ENCODE measurements around the gene ESPL1. TPM values are rescaled to one million over a fixed set of nuclear protein-coding genes. Genes with fewer than 3 reads are reported as not detected.

ESPL1 gene
- total RNA-seq, 5 donors from 2014 or later (not counting 1 experiment from before 2014, with no cell fraction given) = 1.2 to 2.5 (median 1.6) TPM

GRCh38 chr12:53277981-53278380 is 9.9 kb downstream of the ESPL1 start:
- H3K4me1 Mint-ChIP-seq = no peaks in the 10 kb centered on the region
- Histone ChIP-seq H3K27me3 (replicated peaks in 1 of 2; ENCODE audit: control insufficient read depth in 2 of 2, extremely low read depth in 1 of 2, insufficient read depth in 2 of 2, low read length in 1 of 2) (no peaks in the 10 kb centered on the region), H3K9me3 (no peaks in the 10 kb centered on the region), H3K27ac (ENCODE audit: low read length) (no peak overlapping the region), H3K4me3 (ENCODE audit: control insufficient read depth in 1 of 2, extremely low read depth in 1 of 2, low read length in 1 of 2) (no peak overlapping the region), H3K36me3 (ENCODE audit: control insufficient read depth in 2 of 2, extremely low read depth in 1 of 2, insufficient read depth in 1 of 2, low read length in 1 of 2) (no peaks in the 10 kb centered on the region), H3K4me1 (ENCODE audit: control insufficient read depth in 1 of 2, extremely low read depth in 1 of 2, insufficient read depth in 2 of 2, low read length in 2 of 2) (no peaks in the 10 kb centered on the region)
- POLR2A ChIA-PET = interaction anchor here in 1 of 2 donors (0.6 kb wide), 1 partner anchor 18 kb away, joined by 11 read pairs; no protein-coding TSS in a partner anchor
- ATAC-seq (replicated peaks in 1 of 4) (no peak), DNase-seq (no peak)
- 97% methylated on average over 6 of the region's 9 CpGs for WGBS (ENCODE audit: insufficient coverage)
- no peaks in the 10 kb centered on the region for H3K9me3 Mint-ChIP-seq
- H3K27me3 Mint-ChIP-seq = no peaks in the 10 kb centered on the region
- no peak overlapping the region for H3K27ac Mint-ChIP-seq
- CTCF ChIA-PET = interaction anchor here (0.5 to 1.2 kb wide), 2 partner anchors 12 to 947 kb away, joined by 4 to 9 read pairs; no protein-coding TSS in a partner anchor
- H3K4me3 Mint-ChIP-seq = no peak overlapping the region
- no peaks in the 10 kb centered on the region for H3K36me3 Mint-ChIP-seq

DNA sequence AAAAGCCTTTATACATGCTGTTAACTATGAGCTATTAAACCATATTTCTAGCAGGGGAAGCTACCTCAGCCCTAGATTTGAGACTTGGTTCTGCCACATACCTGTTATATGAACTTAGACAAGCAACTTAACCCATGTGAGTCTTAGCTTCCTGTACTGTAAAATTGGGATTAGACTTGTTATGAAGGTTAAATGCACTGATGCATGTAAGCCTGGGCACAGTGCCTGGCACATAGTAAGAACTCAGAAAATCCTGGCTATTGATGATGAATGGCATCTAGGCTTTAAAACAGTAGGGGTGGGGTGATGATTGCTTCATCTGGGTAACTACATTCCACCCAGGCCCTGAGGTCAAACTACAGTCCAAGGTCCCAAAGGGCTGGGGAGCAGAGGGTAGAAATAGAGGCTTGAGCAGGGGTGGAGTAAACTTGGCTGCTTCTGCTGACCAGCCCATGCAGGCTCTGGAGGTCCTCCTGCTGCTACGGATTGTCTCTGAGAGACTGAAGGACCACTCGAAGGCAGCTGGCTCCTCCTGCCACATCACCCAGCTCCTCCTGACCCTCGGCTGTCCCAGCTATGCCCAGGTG is 11.3 kb downstream of the ESPL1 start:
- Histone ChIP-seq H3K4me3 (ENCODE audit: control insufficient read depth in 1 of 2, extremely low read depth in 1 of 2, low read length in 1 of 2) (no peak overlapping the region), H3K27me3 (replicated peaks in 1 of 2; ENCODE audit: control insufficient read depth in 2 of 2, extremely low read depth in 1 of 2, insufficient read depth in 2 of 2, low read length in 1 of 2) (no peaks in the 10 kb centered on the region), H3K27ac (ENCODE audit: low read length) (no peak overlapping the region), H3K36me3 (ENCODE audit: control insufficient read depth in 2 of 2, extremely low read depth in 1 of 2, insufficient read depth in 1 of 2, low read length in 1 of 2) (no peaks in the 10 kb centered on the region), H3K9me3 (no peaks in the 10 kb centered on the region), H3K4me1 (ENCODE audit: control insufficient read depth in 1 of 2, extremely low read depth in 1 of 2, insufficient read depth in 2 of 2, low read length in 2 of 2) (no peaks in the 10 kb centered on the region)
- no peak overlapping the region for H3K4me3 Mint-ChIP-seq
- ChIA-PET POLR2A (no interaction called here), CTCF (interaction anchor here in 1 of 2 donors (1.1 to 1.2 kb wide), 2 partner anchors 13 to 119 kb away, joined by 3 to 4 read pairs; no protein-coding TSS in a partner anchor)
- no peaks in the 10 kb centered on the region for H3K9me3 Mint-ChIP-seq
- WGBS (ENCODE audit: insufficient coverage) = 100% methylated on average over 1 of the region's 3 CpGs
- ATAC-seq (replicated peaks in 1 of 4) (no peak), DNase-seq (no peak)
- no peak overlapping the region for H3K27ac Mint-ChIP-seq
- no peaks in the 10 kb centered on the region for H3K4me1 Mint-ChIP-seq
- H3K36me3 Mint-ChIP-seq = no peaks in the 10 kb centered on the region
- H3K27me3 Mint-ChIP-seq = no peaks in the 10 kb centered on the region

DNA sequence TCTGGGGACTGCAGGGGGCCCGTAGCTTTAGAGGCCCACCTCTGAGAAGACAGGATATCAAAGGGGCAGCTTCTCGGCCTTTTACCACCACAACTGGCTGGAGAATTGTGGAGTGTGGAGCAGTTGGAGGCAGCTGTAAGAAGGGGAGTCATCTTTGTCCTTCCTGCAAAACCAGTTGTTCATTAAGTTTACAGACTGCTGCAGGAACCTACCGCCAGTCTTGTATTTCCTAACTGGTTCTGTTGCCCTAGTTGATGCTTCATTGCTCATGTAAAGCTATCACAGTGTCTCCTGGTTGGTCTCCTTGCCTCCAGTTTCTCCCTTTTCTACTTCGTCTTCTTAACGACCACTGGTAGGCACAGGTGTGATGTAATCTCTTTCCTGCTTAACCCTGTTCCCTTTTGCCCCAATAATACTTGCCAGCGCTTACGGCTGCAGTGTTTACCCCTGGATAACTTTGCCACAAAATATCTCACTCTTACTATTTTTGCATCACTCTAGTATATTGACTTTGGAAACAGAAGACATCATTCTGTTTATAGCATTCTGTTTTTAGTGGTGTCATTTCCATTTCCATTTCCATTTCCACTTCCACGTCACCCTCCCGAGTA is 11.9 kb downstream of the ESPL1 start:
- Mint-ChIP-seq H3K27ac (no peak overlapping the region), H3K9me3 (no peaks in the 10 kb centered on the region), H3K36me3 (no peaks in the 10 kb centered on the region), H3K4me3 (no peak overlapping the region), H3K27me3 (no peaks in the 10 kb centered on the region), H3K4me1 (no peaks in the 10 kb centered on the region)
- no peaks in the 10 kb centered on the region for H3K36me3 ChIP-seq (ENCODE audit: control insufficient read depth in 2 of 2, extremely low read depth in 1 of 2, insufficient read depth in 1 of 2, low read length in 1 of 2)
- no peaks in the 10 kb centered on the region for H3K9me3 ChIP-seq
- ATAC-seq (replicated peaks in 1 of 4) (no peak), DNase-seq (no peak)
- ChIA-PET CTCF (interaction anchor here in 1 of 2 donors (1.1 kb wide), 1 partner anchor 120 kb away, joined by 3 read pairs; no protein-coding TSS in a partner anchor), POLR2A (no interaction called here)
- no peak overlapping the region for H3K27ac ChIP-seq (ENCODE audit: low read length)
- H3K4me1 ChIP-seq (ENCODE audit: control insufficient read depth in 1 of 2, extremely low read depth in 1 of 2, insufficient read depth in 2 of 2, low read length in 2 of 2) = no peaks in the 10 kb centered on the region
- 93% methylated on average over 4 of the region's 9 CpGs for WGBS (ENCODE audit: insufficient coverage)
- no peak overlapping the region for H3K4me3 ChIP-seq (ENCODE audit: control insufficient read depth in 1 of 2, extremely low read depth in 1 of 2, low read length in 1 of 2)
- H3K27me3 ChIP-seq (replicated peaks in 1 of 2; ENCODE audit: control insufficient read depth in 2 of 2, extremely low read depth in 1 of 2, insufficient read depth in 2 of 2, low read length in 1 of 2) = no peaks in the 10 kb centered on the region

DNA sequence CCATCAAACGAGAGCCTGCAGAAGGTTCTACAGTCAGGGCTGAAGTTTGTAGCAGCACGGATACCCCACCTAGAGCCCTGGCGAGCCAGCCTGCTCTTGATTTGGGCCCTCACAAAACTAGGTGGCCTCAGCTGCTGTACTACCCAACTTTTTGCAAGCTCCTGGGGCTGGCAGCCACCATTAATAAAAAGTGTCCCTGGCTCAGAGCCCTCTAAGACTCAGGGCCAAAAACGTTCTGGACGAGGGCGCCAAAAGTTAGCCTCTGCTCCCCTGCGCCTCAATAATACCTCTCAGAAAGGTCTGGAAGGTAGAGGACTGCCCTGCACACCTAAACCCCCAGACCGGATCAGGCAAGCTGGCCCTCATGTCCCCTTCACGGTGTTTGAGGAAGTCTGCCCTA is 18.3 kb downstream of the ESPL1 start:
- no peak overlapping the region for H3K4me3 Mint-ChIP-seq
- Histone ChIP-seq H3K4me3 (ENCODE audit: control insufficient read depth in 1 of 2, extremely low read depth in 1 of 2, low read length in 1 of 2) (no peak overlapping the region), H3K27me3 (replicated peaks in 1 of 2; ENCODE audit: control insufficient read depth in 2 of 2, extremely low read depth in 1 of 2, insufficient read depth in 2 of 2, low read length in 1 of 2) (no peaks in the 10 kb centered on the region), H3K27ac (ENCODE audit: low read length) (no peak overlapping the region), H3K36me3 (ENCODE audit: control insufficient read depth in 2 of 2, extremely low read depth in 1 of 2, insufficient read depth in 1 of 2, low read length in 1 of 2) (no peaks in the 10 kb centered on the region), H3K4me1 (ENCODE audit: control insufficient read depth in 1 of 2, extremely low read depth in 1 of 2, insufficient read depth in 2 of 2, low read length in 2 of 2) (peaks cover 0 to 5% of the 10 kb centered on the region in 2 experiments), H3K9me3 (no peaks in the 10 kb centered on the region)
- ChIA-PET CTCF (interaction anchor here (0.9 to 3.2 kb wide), 6 partner anchors 18 to 126 kb away, joined by 3 to 19 read pairs (median 4); partner anchors contain the start of gene ESPL1 (in 1 of the 2)), POLR2A (no interaction called here)
- 94% methylated on average over 8 of the region's 9 CpGs for WGBS (ENCODE audit: insufficient coverage)
- no peaks in the 10 kb centered on the region for H3K9me3 Mint-ChIP-seq
- H3K4me1 Mint-ChIP-seq = peaks cover 4 to 8% (median 4%) of the 10 kb centered on the region in 3 donors
- no peak overlapping the region for H3K27ac Mint-ChIP-seq
- H3K36me3 Mint-ChIP-seq = no peaks in the 10 kb centered on the region
- DNase-seq (no peak), ATAC-seq (replicated peaks in 1 of 4) (no peak)
- no peaks in the 10 kb centered on the region for H3K27me3 Mint-ChIP-seq

DNA sequence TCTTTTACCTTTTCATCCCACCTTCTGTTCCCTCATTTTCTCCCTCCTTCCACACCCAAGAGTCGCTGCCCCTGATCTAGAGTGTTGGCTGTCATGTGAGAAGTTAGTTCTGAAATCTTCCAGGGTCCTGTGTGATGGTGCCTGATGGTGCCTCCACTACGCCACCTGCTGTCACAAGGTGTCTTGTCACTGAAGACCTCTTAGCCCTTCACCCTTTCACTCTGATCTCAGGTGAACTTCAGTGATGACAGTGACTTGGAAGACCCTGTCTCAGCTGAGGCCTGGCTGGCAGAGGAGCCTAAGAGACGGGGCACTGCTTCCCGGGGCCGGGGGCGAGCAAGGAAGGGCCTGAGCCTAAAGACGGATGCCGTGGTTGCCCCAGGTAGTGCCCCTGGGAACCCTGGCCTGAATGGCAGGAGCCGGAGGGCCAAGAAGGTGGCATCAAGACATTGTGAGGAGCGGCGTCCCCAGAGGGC is 19.7 kb downstream of the ESPL1 start:
- CTCF ChIA-PET = interaction anchor here (0.6 to 3.2 kb wide), 6 partner anchors 28 to 128 kb away, joined by 3 to 19 read pairs (median 5); no protein-coding TSS in a partner anchor
- Histone ChIP-seq H3K9me3 (no peaks in the 10 kb centered on the region), H3K4me1 (ENCODE audit: control insufficient read depth in 1 of 2, extremely low read depth in 1 of 2, insufficient read depth in 2 of 2, low read length in 2 of 2) (peaks cover 0 to 5% of the 10 kb centered on the region in 2 experiments), H3K27ac (ENCODE audit: low read length) (no peak overlapping the region), H3K27me3 (replicated peaks in 1 of 2; ENCODE audit: control insufficient read depth in 2 of 2, extremely low read depth in 1 of 2, insufficient read depth in 2 of 2, low read length in 1 of 2) (no peaks in the 10 kb centered on the region), H3K36me3 (ENCODE audit: control insufficient read depth in 2 of 2, extremely low read depth in 1 of 2, insufficient read depth in 1 of 2, low read length in 1 of 2) (no peaks in the 10 kb centered on the region), H3K4me3 (ENCODE audit: control insufficient read depth in 1 of 2, extremely low read depth in 1 of 2, low read length in 1 of 2) (no peak overlapping the region)
- Mint-ChIP-seq H3K9me3 (no peaks in the 10 kb centered on the region), H3K4me1 (peaks cover 4 to 8% (median 4%) of the 10 kb centered on the region in 3 donors), H3K36me3 (no peaks in the 10 kb centered on the region), H3K27me3 (no peaks in the 10 kb centered on the region), H3K27ac (peak overlapping the region in 1 of 2 donors; percentile 50), H3K4me3 (no peak overlapping the region)
- ATAC-seq (replicated peaks in 1 of 4) (peak; percentile 85 to 93 (median 93)), DNase-seq (peak; percentile 32 to 88 (median 67))
- WGBS (ENCODE audit: insufficient coverage) = 96% methylated on average over 10 of the region's 11 CpGs
- POLR2A ChIA-PET = no interaction called here

- DNase-seq = no peak
- H3K4me1 ChIP-seq (ENCODE audit: control insufficient read depth in 1 of 2, extremely low read depth in 1 of 2, insufficient read depth in 2 of 2, low read length in 2 of 2) = peaks cover 0 to 5% of the 10 kb centered on the region in 2 experiments
- H3K4me3 ChIP-seq (ENCODE audit: control insufficient read depth in 1 of 2, extremely low read depth in 1 of 2, low read length in 1 of 2) = no peak overlapping the region
- no peaks in the 10 kb centered on the region for H3K9me3 ChIP-seq
- peaks cover 4 to 8% (median 4%) of the 10 kb centered on the region in 3 donors for H3K4me1 Mint-ChIP-seq
- H3K36me3 Mint-ChIP-seq = no peaks in the 10 kb centered on the region
- no peak overlapping the region for H3K27ac ChIP-seq (ENCODE audit: low read length)
- no peaks in the 10 kb centered on the region for H3K27me3 Mint-ChIP-seq
- H3K36me3 ChIP-seq (ENCODE audit: control insufficient read depth in 2 of 2, extremely low read depth in 1 of 2, insufficient read depth in 1 of 2, low read length in 1 of 2) = no peaks in the 10 kb centered on the region
- CTCF ChIA-PET = interaction anchor here (0.6 to 3.2 kb wide), 4 partner anchors 28 to 128 kb away, joined by 4 to 19 read pairs (median 7); no protein-coding TSS in a partner anchor
- H3K27ac Mint-ChIP-seq = no peak overlapping the region
- no peak overlapping the region for H3K4me3 Mint-ChIP-seq
- H3K9me3 Mint-ChIP-seq = no peaks in the 10 kb centered on the region
- no peak for ATAC-seq (replicated peaks in 1 of 4)
- POLR2A ChIA-PET = no interaction called here
- H3K27me3 ChIP-seq (replicated peaks in 1 of 2; ENCODE audit: control insufficient read depth in 2 of 2, extremely low read depth in 1 of 2, insufficient read depth in 2 of 2, low read length in 1 of 2) = no peaks in the 10 kb centered on the region
- WGBS (ENCODE audit: insufficient coverage) = 100% methylated on average over 5 of the region's 6 CpGs
Measured at GRCh38 chr12:53288322-53288721, 20.2 kb downstream of the ESPL1 start.

Data from T-cell (primary cell).